BLaER1 (cell line): ENCODE measurements around the gene VGLL4.

Experiments used
- H3K27ac ChIP-seq: shearing (Covaris generic); formaldehyde crosslinking; 2 replicates; pipeline ENCODE4 v1.8.1; 2022
- H3K27me3 ChIP-seq: shearing (Covaris generic); formaldehyde crosslinking; 2 replicates; pipeline ENCODE4 v1.8.1; 2022
- H3K36me3 ChIP-seq: shearing (Covaris generic); formaldehyde crosslinking; 2 replicates; pipeline ENCODE4 v1.8.1; 2022
- H3K4me1 ChIP-seq: shearing (Covaris generic); formaldehyde crosslinking; 2 replicates; pipeline ENCODE4 v1.8.1; 2022
- H3K4me2 ChIP-seq: shearing (Covaris generic); formaldehyde crosslinking; 2 replicates; pipeline ENCODE4 v1.8.1; 2022
- H3K4me3 ChIP-seq: shearing (Covaris generic); formaldehyde crosslinking; 2 replicates; pipeline ENCODE4 v1.8.1; 2022
- H3K9ac ChIP-seq: shearing (Covaris generic); formaldehyde crosslinking; 2 replicates; pipeline ENCODE4 v1.8.1; 2022
- H3K9me3 ChIP-seq: shearing (Covaris generic); formaldehyde crosslinking; 2 replicates; pipeline ENCODE4 v1.8.1; 2022
- H4K20me1 ChIP-seq: shearing (Covaris generic); formaldehyde crosslinking; 2 replicates; pipeline ENCODE4 v1.8.1; 2022
- Cebpa-rat ChIP-seq: shearing (Covaris generic); IDR thresholded peaks from 2 replicates; pipeline ENCODE4 v1.8.1; 2022

Gene VGLL4

GRCh38 chr3:11610700-11611275 is 32.9 kb downstream of the VGLL4 start:
- peaks cover 100% of the 10 kb centered on the region for H4K20me1 ChIP-seq
- no peak overlapping the region for H3K4me2 ChIP-seq
- H3K27me3 ChIP-seq, result no peaks in the 10 kb centered on the region
- no peak overlapping the region for H3K9ac ChIP-seq
- peaks cover 85% of the 10 kb centered on the region for H3K36me3 ChIP-seq
- TF ChIP-seq Cebpa-rat, result no peak
- H3K4me1 ChIP-seq, result 0 out of 2 replicates have a peak, but pooled peaks cover under 1% of the 10 kb centered on the region
- H3K9me3 ChIP-seq, result no peaks in the 10 kb centered on the region
- H3K27ac ChIP-seq, result no peak overlapping the region
- H3K4me3 ChIP-seq, result no peak overlapping the region

DNA sequence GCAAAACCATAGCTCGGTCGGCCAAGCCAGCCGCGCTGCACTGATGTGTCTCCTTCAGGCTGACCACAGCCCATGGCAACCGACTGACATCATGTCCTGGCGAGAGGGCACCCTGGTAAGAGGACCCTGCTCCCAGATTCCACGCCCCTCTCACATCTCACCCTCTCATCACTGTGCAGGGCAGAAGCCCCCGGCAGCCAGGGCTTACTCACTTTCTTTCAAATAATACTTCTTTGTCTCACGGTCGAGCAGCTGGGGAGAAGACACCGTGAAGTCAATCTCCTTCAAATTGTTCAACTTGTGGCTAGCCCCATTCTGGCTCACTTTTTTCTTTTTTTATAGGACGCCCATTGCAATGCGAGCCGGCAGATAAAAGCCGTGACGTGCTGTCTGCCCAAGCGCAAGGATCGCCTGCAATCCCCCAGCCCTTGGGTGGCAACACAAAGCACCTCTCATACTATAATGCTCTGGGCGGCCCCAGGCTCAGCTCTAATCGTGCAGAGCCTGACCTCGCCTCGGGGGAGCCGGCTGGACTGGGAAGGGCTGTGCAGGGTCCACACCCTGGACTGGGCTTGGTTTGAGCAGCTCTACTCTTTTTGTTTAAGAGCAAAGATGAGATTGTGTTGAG is 33.6 kb downstream of the VGLL4 start:
- H3K27me3 ChIP-seq, result no peaks in the 10 kb centered on the region
- H3K4me3 ChIP-seq, result no peak overlapping the region
- peaks cover 100% of the 10 kb centered on the region for H4K20me1 ChIP-seq
- no peak overlapping the region for H3K9ac ChIP-seq
- no peak overlapping the region for H3K27ac ChIP-seq
- no peaks in the 10 kb centered on the region for H3K4me1 ChIP-seq
- peaks cover 85% of the 10 kb centered on the region for H3K36me3 ChIP-seq
- TF ChIP-seq Cebpa-rat, result no peak
- H3K9me3 ChIP-seq, result no peaks in the 10 kb centered on the region
- H3K4me2 ChIP-seq, result no peak overlapping the region

DNA sequence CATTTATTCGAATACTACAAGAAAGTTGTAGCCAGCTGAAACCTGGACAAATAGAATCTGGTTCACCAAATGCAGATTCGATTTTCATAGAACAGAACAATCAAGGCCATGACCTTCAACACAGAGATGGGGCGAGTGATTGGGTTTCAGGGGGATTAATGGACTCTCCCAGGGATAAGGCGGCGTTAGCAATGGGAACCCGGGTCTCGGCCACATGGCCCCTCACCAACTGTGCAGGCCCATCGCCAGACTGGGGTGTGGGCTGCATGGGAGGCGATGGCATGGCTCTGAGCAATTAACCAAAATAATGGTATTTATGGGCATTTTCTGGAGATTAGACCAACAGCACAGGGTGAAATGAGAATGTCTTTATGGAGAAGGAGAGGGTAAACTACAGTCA is 34.2 kb downstream of the VGLL4 start:
- no peaks in the 10 kb centered on the region for H3K9me3 ChIP-seq
- TF ChIP-seq Cebpa-rat, result no peak
- H3K27me3 ChIP-seq, result no peaks in the 10 kb centered on the region
- no peak overlapping the region for H3K4me2 ChIP-seq
- no peak overlapping the region for H3K4me3 ChIP-seq
- no peak overlapping the region for H3K9ac ChIP-seq
- H3K27ac ChIP-seq, result no peak overlapping the region
- H3K4me1 ChIP-seq, result peaks cover 2% of the 10 kb centered on the region; the same call in 1 of the 2 replicates
- peaks cover 97% of the 10 kb centered on the region for H4K20me1 ChIP-seq
- H3K36me3 ChIP-seq, result peaks cover 81% of the 10 kb centered on the region

DNA sequence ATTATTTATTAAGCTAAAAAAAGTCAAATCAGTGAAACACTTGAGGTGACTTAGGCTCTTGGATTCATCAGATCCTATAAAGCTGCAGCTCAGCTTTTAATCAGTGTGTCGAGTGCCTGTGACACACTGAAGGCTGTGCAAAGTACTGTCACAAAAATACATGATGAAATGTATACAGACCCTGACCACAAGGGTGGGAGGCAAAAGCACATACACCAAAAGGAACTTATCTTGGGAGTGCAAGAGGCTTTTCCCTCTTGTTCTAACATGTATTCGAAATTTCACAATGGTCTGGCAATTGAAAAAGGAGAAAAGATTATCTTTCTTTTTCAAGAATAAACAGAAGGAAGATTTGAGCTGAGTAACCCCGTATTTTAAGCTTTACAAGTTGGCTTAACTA is 35.9 kb downstream of the VGLL4 start:
- no peak overlapping the region for H3K27ac ChIP-seq
- no peak overlapping the region for H3K4me3 ChIP-seq
- no peak overlapping the region for H3K9ac ChIP-seq
- H3K4me2 ChIP-seq, result no peak overlapping the region
- H3K27me3 ChIP-seq, result no peaks in the 10 kb centered on the region
- H3K9me3 ChIP-seq, result no peaks in the 10 kb centered on the region
- peaks cover 74% of the 10 kb centered on the region for H3K36me3 ChIP-seq
- peaks cover 97% of the 10 kb centered on the region for H4K20me1 ChIP-seq
- H3K4me1 ChIP-seq, result peaks cover 17% of the 10 kb centered on the region
- no peak for TF ChIP-seq Cebpa-rat

DNA sequence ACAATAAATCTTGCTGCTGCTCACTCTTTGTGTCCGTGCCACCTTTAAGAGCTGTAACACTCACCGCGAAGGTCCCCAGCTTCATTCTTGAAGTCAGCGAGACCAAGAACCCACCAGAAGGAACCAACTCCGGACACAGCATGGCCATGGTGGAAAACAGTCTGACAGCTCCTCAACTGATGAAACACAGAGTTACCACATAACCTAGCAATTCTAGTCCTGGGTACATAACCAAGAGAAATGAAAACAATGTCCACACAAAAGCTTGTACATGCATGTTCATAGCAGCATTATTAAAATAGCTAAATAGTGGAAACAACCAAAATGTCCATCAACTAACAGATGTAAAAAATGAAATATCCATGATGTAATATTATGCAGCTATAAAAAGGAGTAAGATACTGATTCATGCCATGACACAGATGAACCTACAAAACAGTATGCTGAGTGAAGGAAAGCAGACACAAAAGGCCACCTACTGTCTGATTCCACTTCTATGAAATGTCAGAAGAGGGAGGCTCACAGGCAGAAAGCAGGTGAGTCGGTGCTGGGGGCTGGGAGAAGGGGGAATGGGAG is 36.8 kb downstream of the VGLL4 start:
- Histone ChIP-seq H3K4me2 (no peak overlapping the region), H3K27ac (no peak overlapping the region), H3K4me3 (no peak overlapping the region), H3K4me1 (peaks cover 26% of the 10 kb centered on the region), H4K20me1 (peaks cover 97% of the 10 kb centered on the region), H3K9me3 (no peaks in the 10 kb centered on the region), H3K9ac (no peak overlapping the region), H3K36me3 (peaks cover 66% of the 10 kb centered on the region), H3K27me3 (no peaks in the 10 kb centered on the region)
- TF ChIP-seq Cebpa-rat, result no peak

DNA sequence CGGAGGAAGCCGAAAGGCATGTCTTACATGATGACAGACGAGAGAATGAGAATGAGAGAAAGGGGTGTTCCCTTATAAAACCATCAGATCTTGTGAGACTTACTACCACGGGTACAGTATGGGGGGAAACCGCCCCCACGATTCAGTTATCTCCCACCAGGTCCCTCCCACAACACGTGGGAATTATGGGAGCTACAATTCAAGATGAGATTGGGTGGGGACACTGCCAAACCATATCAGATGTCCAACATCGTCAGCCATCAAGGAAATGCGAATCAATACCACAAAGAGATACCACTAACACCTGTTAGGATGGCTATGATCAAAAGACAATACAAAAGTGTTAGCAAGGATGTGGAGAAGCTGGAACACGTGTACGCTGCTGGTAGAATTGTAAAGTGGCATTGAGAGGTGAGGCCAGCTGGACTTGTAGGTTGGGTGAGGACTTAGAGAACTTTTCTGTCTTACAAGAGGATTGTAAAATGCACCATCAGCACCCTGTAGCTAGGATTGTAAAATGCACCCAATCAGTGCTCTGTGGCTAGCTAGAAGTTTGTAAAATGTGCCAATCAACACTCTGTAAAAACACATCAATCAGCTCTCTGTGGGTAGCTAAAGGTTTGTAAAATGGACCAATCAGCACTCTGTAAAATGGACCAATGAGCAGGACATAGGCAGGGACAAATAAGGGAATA is 37.5 kb downstream of the VGLL4 start:
- Histone ChIP-seq H3K27me3 (no peaks in the 10 kb centered on the region), H3K9ac (no peak overlapping the region), H3K4me2 (no peak overlapping the region), H3K9me3 (no peaks in the 10 kb centered on the region; the same call in 1 of the 2 replicates), H3K4me3 (no peak overlapping the region), H3K27ac (no peak overlapping the region), H4K20me1 (peaks cover 97% of the 10 kb centered on the region), H3K36me3 (peaks cover 65% of the 10 kb centered on the region), H3K4me1 (peaks cover 32% of the 10 kb centered on the region)
- no peak for TF ChIP-seq Cebpa-rat

- Histone ChIP-seq H3K27me3 (no peaks in the 10 kb centered on the region), H3K9me3 (peaks cover 8% of the 10 kb centered on the region), H3K4me2 (no peak overlapping the region), H3K27ac (no peak overlapping the region), H3K36me3 (peaks cover 67% of the 10 kb centered on the region), H3K4me3 (no peak overlapping the region), H4K20me1 (peaks cover 97% of the 10 kb centered on the region), H3K9ac (no peak overlapping the region), H3K4me1 (peaks cover 32% of the 10 kb centered on the region)
- no peak for TF ChIP-seq Cebpa-rat
These were observed 38.3 kb downstream of the VGLL4 start for GRCh38 chr3:11605398-11605797.

DNA sequence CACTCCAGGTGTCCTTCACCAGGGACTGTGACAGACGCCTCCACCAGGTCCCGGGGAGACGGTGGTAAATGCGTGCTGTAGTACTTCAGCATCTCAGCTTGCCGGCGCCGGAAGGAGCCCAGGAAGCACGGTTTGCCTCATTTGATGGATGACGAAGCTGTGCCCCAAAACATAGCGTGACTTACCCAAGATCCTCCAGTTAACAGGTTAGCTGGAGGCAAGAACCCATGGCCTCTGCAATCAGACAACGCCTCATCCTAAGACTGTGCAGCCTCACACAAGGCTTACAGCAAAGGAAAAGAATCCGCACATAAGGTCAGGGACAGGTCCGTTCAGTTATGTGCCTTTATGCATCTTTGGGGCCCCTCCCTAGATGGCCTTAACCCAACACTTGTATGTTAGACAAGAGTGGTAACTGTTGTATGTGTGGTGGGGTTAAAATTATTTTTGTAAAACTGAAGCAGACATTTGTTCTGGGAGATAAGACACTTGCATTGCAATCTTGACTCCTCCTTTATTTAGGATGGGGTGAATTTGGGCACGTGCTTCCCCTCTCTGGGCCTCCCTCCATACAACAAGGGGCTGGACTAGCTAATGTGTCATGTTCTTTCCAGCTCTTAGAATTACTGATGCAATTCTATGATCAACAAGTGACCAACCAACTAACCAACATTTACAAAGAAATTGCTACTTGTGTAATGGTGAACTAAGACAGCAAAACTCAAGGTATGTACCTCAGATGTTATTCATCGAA is 39.4 kb downstream of the VGLL4 start:
- no peaks in the 10 kb centered on the region for H3K27me3 ChIP-seq
- no peak overlapping the region for H3K4me3 ChIP-seq
- H3K9ac ChIP-seq, result no peak overlapping the region
- peaks cover 18% of the 10 kb centered on the region for H3K9me3 ChIP-seq
- peaks cover 67% of the 10 kb centered on the region for H3K36me3 ChIP-seq
- H4K20me1 ChIP-seq, result peaks cover 96% of the 10 kb centered on the region
- no peak for TF ChIP-seq Cebpa-rat
- H3K27ac ChIP-seq, result no peak overlapping the region
- H3K4me2 ChIP-seq, result peak overlapping the region; percentile 9; the same call in 1 of the 2 replicates
- peaks cover 32% of the 10 kb centered on the region for H3K4me1 ChIP-seq

DNA sequence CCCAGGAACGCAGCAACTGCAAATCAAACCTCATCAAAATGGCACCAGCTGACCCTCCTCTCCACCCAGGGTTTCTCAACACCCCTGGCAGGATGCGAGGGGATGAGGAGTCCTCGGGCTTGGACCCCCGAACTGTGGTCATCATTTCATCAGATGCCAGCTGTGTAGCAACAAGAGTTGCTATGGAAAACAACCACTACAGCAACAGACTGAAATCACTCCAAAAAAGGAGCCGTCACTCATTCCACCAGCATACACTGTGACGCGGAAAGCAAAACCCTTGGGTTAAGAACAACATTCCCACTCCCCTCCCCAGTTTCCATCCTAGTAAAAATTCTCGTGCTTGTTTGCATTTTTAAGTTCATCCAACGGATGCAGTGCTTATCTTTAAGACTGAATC is 40.1 kb downstream of the VGLL4 start:
- no peak for TF ChIP-seq Cebpa-rat
- H3K4me3 ChIP-seq, result no peak overlapping the region
- H3K27me3 ChIP-seq, result no peaks in the 10 kb centered on the region
- peaks cover 32% of the 10 kb centered on the region for H3K4me1 ChIP-seq
- H3K36me3 ChIP-seq, result peaks cover 69% of the 10 kb centered on the region
- H3K9ac ChIP-seq, result no peak overlapping the region
- H4K20me1 ChIP-seq, result peaks cover 94% of the 10 kb centered on the region
- no peak overlapping the region for H3K27ac ChIP-seq
- peaks cover 22% of the 10 kb centered on the region for H3K9me3 ChIP-seq
- peak overlapping the region; percentile 34; the same call in 1 of the 2 replicates for H3K4me2 ChIP-seq
